ENCODE results near the gene CACNA1H. TPM values are rescaled to one million over a fixed set of nuclear protein-coding genes. Genes with fewer than 3 reads are reported as not detected.

Gene CACNA1H
- total RNA-seq, 1 donor from 2014 or later, result 2.5 TPM

- DNase-seq, result no peak
- no peaks in the 10 kb centered on the region for H3K9me3 ChIP-seq (replicated peaks)
- intact Hi-C loops (cut with micrococcal nuclease), result no loop called here
- no peak overlapping the region for H3K4me3 ChIP-seq
- H3K36me3 ChIP-seq, result no peaks in the 10 kb centered on the region
- no peak overlapping the region for H3K27ac ChIP-seq (replicated peaks)
- H3K27me3 ChIP-seq (ENCODE audit: low read depth), result peaks cover 76% of the 10 kb centered on the region
- no peaks in the 10 kb centered on the region for H3K4me1 ChIP-seq
- TF ChIP-seq CTCF (IDR thresholded peaks at IDR 0.05; ENCODE audit: borderline replicate concordance), result no peak
These were observed 21.0 kb downstream of the CACNA1H start for GRCh38 chr16:1173788-1174451.

GRCh38 chr16:1174477-1175357 is 21.8 kb downstream of the CACNA1H start:
- H3K4me3 ChIP-seq, result no peak overlapping the region
- peaks cover 74% of the 10 kb centered on the region for H3K27me3 ChIP-seq (ENCODE audit: low read depth)
- no peak for DNase-seq
- no peak overlapping the region for H3K27ac ChIP-seq (replicated peaks)
- H3K4me1 ChIP-seq, result no peaks in the 10 kb centered on the region
- no peaks in the 10 kb centered on the region for H3K36me3 ChIP-seq
- no peaks in the 10 kb centered on the region for H3K9me3 ChIP-seq (replicated peaks)
- TF ChIP-seq CTCF (IDR thresholded peaks at IDR 0.05; ENCODE audit: borderline replicate concordance), result no peak
- intact Hi-C loops (cut with micrococcal nuclease), result no loop called here

- no peak for DNase-seq
- Histone ChIP-seq H3K4me3 (no peak overlapping the region), H3K36me3 (no peaks in the 10 kb centered on the region), H3K27me3 (ENCODE audit: low read depth) (peaks cover 74% of the 10 kb centered on the region), H3K9me3 (replicated peaks) (no peaks in the 10 kb centered on the region), H3K27ac (replicated peaks) (no peak overlapping the region), H3K4me1 (peaks cover 2% of the 10 kb centered on the region)
- TF ChIP-seq CTCF (IDR thresholded peaks at IDR 0.05; ENCODE audit: borderline replicate concordance), result no peak
- intact Hi-C loops (cut with micrococcal nuclease), result no loop called here
These were observed 22.8 kb downstream of the CACNA1H start for GRCh38 chr16:1175566-1176279.

DNA sequence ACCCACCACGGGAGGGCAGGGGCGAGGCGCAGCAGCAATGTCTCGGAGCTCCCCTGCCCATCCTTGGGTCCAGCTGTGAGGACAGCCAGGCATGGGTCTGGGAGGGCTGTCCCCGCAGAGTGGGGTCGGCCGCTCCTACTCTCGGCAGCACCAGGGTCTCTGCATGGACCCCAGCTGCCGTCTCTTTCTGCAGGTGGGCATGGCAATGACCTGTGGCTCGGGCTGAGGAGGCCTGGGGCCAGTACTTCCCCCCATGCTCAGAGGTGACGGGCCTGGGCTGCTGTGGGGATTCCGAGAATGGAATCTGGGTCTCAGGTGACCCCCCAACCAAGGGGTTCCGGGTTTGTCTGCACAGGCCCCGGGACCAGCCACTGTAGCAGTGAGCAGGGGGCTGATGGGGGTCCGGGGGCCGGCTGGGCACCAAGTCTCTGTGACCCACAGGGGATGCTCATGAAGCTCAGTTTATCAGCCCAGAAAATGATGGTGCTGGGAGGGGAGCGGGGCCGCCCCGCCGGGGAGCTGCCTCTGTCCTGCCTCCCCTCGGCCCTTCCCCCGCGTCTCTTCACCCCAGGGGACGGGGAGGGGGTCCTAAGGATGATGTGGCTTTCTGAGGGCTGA is 23.5 kb downstream of the CACNA1H start:
- intact Hi-C loops (cut with micrococcal nuclease), result no loop called here
- Histone ChIP-seq H3K4me1 (peaks cover 9% of the 10 kb centered on the region), H3K4me3 (no peak overlapping the region), H3K27me3 (ENCODE audit: low read depth) (peaks cover 73% of the 10 kb centered on the region), H3K9me3 (replicated peaks) (no peaks in the 10 kb centered on the region), H3K27ac (replicated peaks) (no peak overlapping the region), H3K36me3 (no peaks in the 10 kb centered on the region)
- TF ChIP-seq CTCF (IDR thresholded peaks at IDR 0.05; ENCODE audit: borderline replicate concordance), result no peak
- DNase-seq, result no peak

- no peak for TF ChIP-seq CTCF (IDR thresholded peaks at IDR 0.05; ENCODE audit: borderline replicate concordance)
- no peak for DNase-seq
- intact Hi-C loops (cut with micrococcal nuclease), result no loop called here
- Histone ChIP-seq H3K27me3 (ENCODE audit: low read depth) (peaks cover 73% of the 10 kb centered on the region), H3K27ac (replicated peaks) (no peak overlapping the region), H3K4me3 (no peak overlapping the region), H3K9me3 (replicated peaks) (no peaks in the 10 kb centered on the region), H3K4me1 (peaks cover 15% of the 10 kb centered on the region), H3K36me3 (no peaks in the 10 kb centered on the region)
These were observed 24.1 kb downstream of the CACNA1H start for GRCh38 chr16:1177053-1177452.
